Activated CD4-positive, alpha-beta T cell treated with anti-CD3 and anti-CD28 coated beads, Interleukin-2, amount 50 U/mL, for 1 hour (primary cell): ENCODE measurements around the gene SLC27A5.

ENCODE experiments used
- DNase-seq: peaks from one replicate; pipeline ENCODE4 v3.0.0-alpha.2; 2020

SLC27A5 gene

GRCh38 chr19:58511353-58512208 is at the start of gene SLC27A5:
Gene SLC27A5 (minus strand): TSS chr19:58511992. CDS start chr19:58511955, 37 bp downstream.
- DNase-seq, result no peak

- no peak for DNase-seq
Observed at GRCh38 chr19:58560921-58561320, 49.1 kb upstream of the SLC27A5 start.

- DNase-seq, result no peak
Observed at GRCh38 chr19:58560007-58560887, 48.5 kb upstream of the SLC27A5 start.

- peak; percentile 41 for DNase-seq
Observed at GRCh38 chr19:58559275-58560006, 47.6 kb upstream of the SLC27A5 start.

GRCh38 chr19:58558623-58559274 is 47.0 kb upstream of the SLC27A5 start:
- peak; percentile 100 for DNase-seq

GRCh38 chr19:58558066-58558622 is 46.4 kb upstream of the SLC27A5 start, which contains the start of gene UBE2M:
Gene UBE2M (minus strand): TSS chr19:58558611. CDS start chr19:58558381, 230 bp downstream.
- DNase-seq, result peak; percentile 59

GRCh38 chr19:58557221-58558065 is 45.7 kb upstream of the SLC27A5 start:
- DNase-seq, result no peak

GRCh38 chr19:58556622-58557220 is 44.9 kb upstream of the SLC27A5 start:
- DNase-seq, result no peak

- DNase-seq, result no peak
Observed at GRCh38 chr19:58555920-58556621, 44.3 kb upstream of the SLC27A5 start.

GRCh38 chr19:58555369-58555885 is 43.6 kb upstream of the SLC27A5 start:
- no peak for DNase-seq

- DNase-seq, result peak; percentile 97
Observed at GRCh38 chr19:58554494-58555368, 42.9 kb upstream of the SLC27A5 start, which contains the start of gene CHMP2A. Gene CHMP2A (minus strand): TSS chr19:58555105. CDS start chr19:58554212, 893 bp downstream.

GRCh38 chr19:58553799-58554493 is 42.2 kb upstream of the SLC27A5 start:
- DNase-seq, result no peak

GRCh38 chr19:58552655-58553054 is 40.9 kb upstream of the SLC27A5 start:
- DNase-seq, result no peak

- DNase-seq, result no peak
Observed at GRCh38 chr19:58551577-58552471, 40.0 kb upstream of the SLC27A5 start.

GRCh38 chr19:58551123-58551497 is 39.3 kb upstream of the SLC27A5 start:
- no peak for DNase-seq

GRCh38 chr19:58550362-58551122 is 38.8 kb upstream of the SLC27A5 start:
- DNase-seq, result no peak
